GM18498 (cell line): ENCODE data around the gene SYT13.

Experiments
- ATAC-seq: cut with Tn5 transposase; IDR thresholded peaks from one replicate; pipeline ENCODE4 v1.9.1; 2021; ENCODE audit warnings: mild to moderate bottlenecking, moderate library complexity; ENCODE audit not compliant: unreplicated experiment

SYT13 gene

DNA sequence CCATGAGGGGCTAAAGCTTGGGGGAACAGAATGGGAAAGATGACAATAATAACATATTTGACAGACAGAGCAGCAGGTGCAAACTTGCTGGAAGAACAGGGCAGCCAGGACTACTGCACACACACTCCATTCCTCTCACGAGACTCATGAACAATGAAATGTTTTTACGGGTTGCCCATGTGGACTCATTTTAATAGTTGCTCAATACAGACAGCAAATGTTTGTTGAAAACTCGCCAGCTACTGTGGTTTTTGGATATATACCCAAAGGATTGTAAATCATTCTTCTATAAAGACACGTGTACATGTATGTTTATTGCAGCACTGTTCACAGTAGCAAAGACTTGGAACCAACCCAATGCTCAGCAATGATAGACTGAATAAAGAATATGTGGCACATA is 10.3 kb downstream of the SYT13 start:
- no peak for ATAC-seq

- no peak for ATAC-seq
Measured at GRCh38 chr11:45274206-45274605, 11.9 kb downstream of the SYT13 start.

GRCh38 chr11:45273509-45273908 is 12.6 kb downstream of the SYT13 start:
- ATAC-seq, result no peak

DNA sequence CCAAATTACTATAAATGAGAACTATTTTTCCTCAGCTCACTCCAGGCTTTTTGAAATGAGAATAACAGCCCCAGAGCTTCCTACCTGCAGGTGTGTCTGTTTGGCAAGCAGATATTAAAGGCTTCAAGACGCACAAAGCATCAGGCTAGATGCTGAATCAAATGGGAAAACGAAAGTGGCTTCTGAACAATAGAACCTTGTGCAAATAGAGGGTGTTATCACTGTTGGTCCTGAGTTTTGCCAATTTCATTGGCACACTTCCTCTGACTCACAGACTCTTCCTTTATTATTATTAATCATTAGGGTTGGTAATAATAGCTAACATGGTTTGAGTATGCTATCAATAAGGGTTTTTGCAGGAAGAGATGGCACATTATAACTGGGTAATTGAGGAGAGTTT is 13.4 kb downstream of the SYT13 start:
- no peak for ATAC-seq

GRCh38 chr11:45270946-45271716 is 15.0 kb downstream of the SYT13 start:
- no peak for ATAC-seq

GRCh38 chr11:45269678-45270077 is 16.5 kb downstream of the SYT13 start:
- no peak for ATAC-seq

GRCh38 chr11:45267652-45268299 is 18.4 kb downstream of the SYT13 start:
- no peak for ATAC-seq

- ATAC-seq, result no peak
Measured at GRCh38 chr11:45267052-45267451, 19.1 kb downstream of the SYT13 start.

GRCh38 chr11:45266676-45267020 is 19.5 kb downstream of the SYT13 start:
- ATAC-seq, result no peak

- ATAC-seq, result no peak
Measured at GRCh38 chr11:45265969-45266675, 20.0 kb downstream of the SYT13 start.

DNA sequence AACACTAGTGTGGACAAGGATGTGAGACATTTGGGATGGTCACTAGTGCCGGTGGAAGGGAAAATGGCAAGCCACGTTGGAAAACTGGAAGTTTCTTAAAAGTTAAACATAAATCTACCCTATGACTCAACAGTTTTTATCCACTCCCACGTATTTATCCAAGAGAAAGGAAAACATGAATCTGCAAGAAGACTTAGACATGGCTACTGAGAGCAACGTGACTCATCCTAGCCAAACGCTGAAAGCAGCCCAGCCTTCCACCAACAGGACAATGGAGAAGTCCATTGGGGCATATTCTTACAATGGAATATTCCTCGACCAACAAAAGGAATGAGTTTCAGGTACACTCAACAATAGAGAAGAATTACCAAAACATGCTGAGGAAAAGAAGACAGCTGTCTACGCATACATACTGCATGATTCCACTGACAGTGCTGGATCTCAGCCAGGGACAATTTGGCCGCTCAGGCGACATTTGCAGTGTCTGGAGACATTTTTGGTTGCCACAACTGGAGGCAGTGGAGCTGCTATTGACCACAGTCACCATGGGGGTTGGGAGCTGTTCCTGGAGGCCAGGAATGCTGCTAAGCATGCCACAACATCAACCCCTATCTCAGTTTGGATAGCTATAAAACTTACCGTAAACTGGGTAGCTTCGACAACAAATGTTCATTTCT is 21.2 kb downstream of the SYT13 start:
- ATAC-seq, result no peak

- ATAC-seq, result no peak
Measured at GRCh38 chr11:45263773-45264172, 22.4 kb downstream of the SYT13 start.

DNA sequence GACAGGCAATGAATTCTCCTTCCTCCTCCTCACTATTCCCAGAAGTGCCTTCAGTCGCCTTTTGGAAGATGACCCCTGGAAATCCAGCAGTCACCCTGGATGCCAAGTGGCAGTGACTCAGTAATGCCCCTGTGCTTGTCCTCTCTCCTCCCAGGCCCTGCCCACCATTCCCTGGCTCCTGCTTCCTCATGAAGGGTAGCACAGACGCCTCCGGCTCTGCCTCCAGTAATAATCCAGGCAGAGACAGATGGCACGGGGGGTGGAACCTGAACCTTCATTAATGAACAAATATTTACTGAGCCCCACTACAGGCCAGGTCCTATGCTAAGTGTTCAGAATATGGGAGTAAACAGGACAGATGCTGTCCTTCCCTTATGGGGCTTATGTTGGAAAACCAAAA is 23.2 kb downstream of the SYT13 start:
- no peak for ATAC-seq

- no peak for ATAC-seq
Measured at GRCh38 chr11:45260071-45260470, 26.1 kb downstream of the SYT13 start.

GRCh38 chr11:45259592-45259991 is 26.5 kb downstream of the SYT13 start:
- ATAC-seq, result no peak

- no peak for ATAC-seq
Measured at GRCh38 chr11:45258982-45259530, 27.1 kb downstream of the SYT13 start.

- no peak for ATAC-seq
Measured at GRCh38 chr11:45254070-45254469, 32.1 kb downstream of the SYT13 start.

- ATAC-seq, result no peak
Measured at GRCh38 chr11:45253640-45254039, 32.5 kb downstream of the SYT13 start.

GRCh38 chr11:45252877-45253276 is 33.3 kb downstream of the SYT13 start:
- ATAC-seq, result no peak

- ATAC-seq, result no peak
Measured at GRCh38 chr11:45252134-45252856, 33.8 kb downstream of the SYT13 start.
